ENCODE data around the gene RPH3AL. TPM values are rescaled to one million over a fixed set of nuclear protein-coding genes. Genes with fewer than 3 reads are reported as not detected.
A peak's percentile ranks its signal among the peaks of the same experiment; 100 is the strongest.

Gene RPH3AL
- total and polyA plus RNA-seq, 3 donors from 2014 or later = 4.4 to 13.5 (median 6.5) TPM

DNA sequence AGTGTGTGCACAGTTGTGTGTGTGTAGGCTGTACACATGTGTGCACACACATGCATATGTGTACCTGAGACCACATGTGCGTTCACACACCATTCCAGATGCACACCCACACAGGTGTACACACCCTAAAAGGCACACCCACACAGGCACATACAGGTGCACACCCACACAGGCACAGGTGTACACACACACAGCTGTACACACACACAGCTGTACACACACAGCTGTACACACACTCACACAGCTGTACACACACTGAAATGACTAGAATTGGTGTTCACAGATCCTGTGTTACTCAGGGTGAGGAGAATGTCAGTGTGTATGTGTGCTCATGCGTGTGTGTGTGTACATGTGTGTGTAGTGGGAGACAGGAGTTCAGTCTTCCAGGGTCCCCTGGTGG is 155.3 kb downstream of the RPH3AL start:
- intact Hi-C loops (cut with DNase I; ENCODE audit: low total_unique reads) = no loop called here
- Histone ChIP-seq H3K27me3 (no peaks in the 10 kb centered on the region), H3K27ac (no peak overlapping the region), H3K36me3 (ENCODE audit: low read depth, missing control alignments) (no peaks in the 10 kb centered on the region), H3K9me3 (no peaks in the 10 kb centered on the region), H3K4me1 (peaks cover 12% of the 10 kb centered on the region), H3K4me3 (no peak overlapping the region)
- no peak for DNase-seq
- TF ChIP-seq POLR2A (IDR thresholded peaks at IDR 0.05) = no peak
- TF ChIP-seq, protein P1, sequence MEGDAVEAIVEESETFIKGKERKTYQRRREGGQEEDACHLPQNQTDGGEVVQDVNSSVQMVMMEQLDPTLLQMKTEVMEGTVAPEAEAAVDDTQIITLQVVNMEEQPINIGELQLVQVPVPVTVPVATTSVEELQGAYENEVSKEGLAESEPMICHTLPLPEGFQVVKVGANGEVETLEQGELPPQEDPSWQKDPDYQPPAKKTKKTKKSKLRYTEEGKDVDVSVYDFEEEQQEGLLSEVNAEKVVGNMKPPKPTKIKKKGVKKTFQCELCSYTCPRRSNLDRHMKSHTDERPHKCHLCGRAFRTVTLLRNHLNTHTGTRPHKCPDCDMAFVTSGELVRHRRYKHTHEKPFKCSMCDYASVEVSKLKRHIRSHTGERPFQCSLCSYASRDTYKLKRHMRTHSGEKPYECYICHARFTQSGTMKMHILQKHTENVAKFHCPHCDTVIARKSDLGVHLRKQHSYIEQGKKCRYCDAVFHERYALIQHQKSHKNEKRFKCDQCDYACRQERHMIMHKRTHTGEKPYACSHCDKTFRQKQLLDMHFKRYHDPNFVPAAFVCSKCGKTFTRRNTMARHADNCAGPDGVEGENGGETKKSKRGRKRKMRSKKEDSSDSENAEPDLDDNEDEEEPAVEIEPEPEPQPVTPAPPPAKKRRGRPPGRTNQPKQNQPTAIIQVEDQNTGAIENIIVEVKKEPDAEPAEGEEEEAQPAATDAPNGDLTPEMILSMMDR (IDR thresholded peaks at IDR 0.05) = no peak
- 93 to 97% methylated on average over 2 of the region's 2 CpGs for WGBS, 2 donors

DNA sequence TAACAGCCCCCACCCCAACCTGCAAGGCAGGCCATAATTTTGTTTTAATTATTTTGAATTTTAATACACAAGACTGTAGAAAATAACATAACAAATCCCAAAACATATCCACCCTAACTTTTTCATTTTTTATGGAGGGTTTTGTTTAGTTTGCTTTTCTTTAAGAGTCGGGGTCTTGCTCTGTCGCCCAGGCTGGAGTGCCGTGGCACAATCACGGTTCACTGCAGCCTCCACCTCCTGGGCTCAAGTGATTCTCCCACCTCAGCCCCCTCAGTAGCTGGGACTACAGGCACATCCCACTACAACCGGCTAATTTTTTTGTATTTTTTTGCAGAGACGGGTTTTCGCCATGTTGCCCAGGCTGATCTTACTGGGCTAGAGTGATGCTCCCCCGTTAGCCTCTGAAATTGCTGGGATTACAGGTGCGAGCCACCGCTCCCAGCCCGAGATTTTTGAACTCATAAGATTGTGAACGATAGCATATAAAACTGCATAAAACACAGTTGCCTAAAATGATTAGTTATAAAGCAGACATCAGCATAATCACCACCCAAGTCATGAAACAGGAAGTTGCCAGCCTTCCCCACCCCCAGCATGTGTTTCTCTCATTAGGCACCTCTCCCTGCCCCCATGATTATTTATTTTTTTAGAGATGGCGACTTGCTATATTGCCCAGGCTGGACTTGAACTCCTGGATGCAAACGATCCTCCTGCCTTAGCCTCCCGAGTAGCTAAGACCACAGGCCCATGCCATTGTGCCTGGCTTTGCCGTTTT is 157.6 kb downstream of the RPH3AL start:
- Histone ChIP-seq H3K4me3 (no peak overlapping the region), H3K36me3 (ENCODE audit: low read depth, missing control alignments) (no peaks in the 10 kb centered on the region), H3K27me3 (no peaks in the 10 kb centered on the region), H3K27ac (no peak overlapping the region), H3K4me1 (peaks cover 12% of the 10 kb centered on the region), H3K9me3 (no peaks in the 10 kb centered on the region)
- DNase-seq = no peak
- 83 to 85% methylated on average over 16 of the region's 16 CpGs for WGBS, 2 donors
- intact Hi-C loops (cut with DNase I; ENCODE audit: low total_unique reads) = no loop called here
- TF ChIP-seq POLR2A (IDR thresholded peaks at IDR 0.05) = no peak
- TF ChIP-seq, protein P1 (IDR thresholded peaks at IDR 0.05) = no peak

DNA sequence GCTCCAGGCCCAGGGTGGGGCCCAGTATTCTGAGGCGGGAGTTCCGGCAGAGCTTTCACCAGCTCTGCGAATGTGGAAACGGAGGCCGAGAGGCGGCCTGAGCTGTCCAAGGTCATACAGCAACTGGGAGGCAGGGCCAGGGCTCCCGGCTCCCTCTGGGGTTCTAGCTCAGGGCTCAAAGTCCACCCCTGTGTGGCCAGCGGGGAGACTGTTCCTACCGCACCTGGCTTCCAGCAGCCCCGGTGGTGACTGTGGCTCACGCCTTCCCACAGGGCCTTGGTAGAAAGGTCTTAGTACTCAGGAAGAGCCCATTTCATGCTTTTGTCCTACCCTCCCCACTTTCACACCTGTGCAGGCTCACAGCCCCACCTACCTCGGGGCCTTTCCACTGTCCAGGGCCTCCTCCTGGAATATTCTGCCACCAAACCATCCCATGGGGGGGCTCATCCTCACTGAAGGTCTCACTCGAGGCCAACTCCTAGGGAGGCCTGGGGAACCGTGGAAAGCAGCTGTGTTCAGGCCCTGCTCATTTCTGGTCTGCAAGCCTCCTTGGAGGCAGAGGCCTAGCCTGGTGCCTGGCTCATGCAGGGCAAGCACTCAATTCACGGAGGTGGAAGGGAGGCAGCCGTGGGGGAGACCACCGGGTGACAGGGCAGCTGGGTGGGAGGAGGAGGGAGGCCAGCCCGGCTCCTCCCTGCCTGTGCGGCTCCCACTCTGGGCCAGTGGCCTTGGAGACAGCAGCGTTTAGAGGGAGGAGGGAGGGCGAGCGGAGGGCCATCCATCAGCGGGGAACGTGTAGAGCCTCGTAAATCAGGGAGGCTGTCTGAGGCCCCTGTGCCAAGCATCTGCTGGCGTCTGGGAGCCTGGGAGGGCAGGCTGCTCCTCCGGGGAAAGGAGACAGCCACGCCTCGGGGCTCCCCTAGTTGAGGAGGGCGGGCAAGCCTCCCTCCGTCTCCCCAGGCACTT is 158.5 kb downstream of the RPH3AL start:
- WGBS, 2 donors = 60 to 75% methylated on average over 23 to 31 of the region's 31 CpGs
- peak; percentile 63 for DNase-seq
- H3K4me3 ChIP-seq = no peak overlapping the region
- no peaks in the 10 kb centered on the region for H3K36me3 ChIP-seq (ENCODE audit: low read depth, missing control alignments)
- TF ChIP-seq, protein P1 (IDR thresholded peaks at IDR 0.05) = no peak
- TF ChIP-seq POLR2A (IDR thresholded peaks at IDR 0.05) = no peak
- peaks cover 9% of the 10 kb centered on the region for H3K4me1 ChIP-seq
- H3K9me3 ChIP-seq = no peaks in the 10 kb centered on the region
- intact Hi-C loops (cut with DNase I; ENCODE audit: low total_unique reads) = no loop called here
- H3K27me3 ChIP-seq = no peaks in the 10 kb centered on the region
- H3K27ac ChIP-seq = no peak overlapping the region

DNA sequence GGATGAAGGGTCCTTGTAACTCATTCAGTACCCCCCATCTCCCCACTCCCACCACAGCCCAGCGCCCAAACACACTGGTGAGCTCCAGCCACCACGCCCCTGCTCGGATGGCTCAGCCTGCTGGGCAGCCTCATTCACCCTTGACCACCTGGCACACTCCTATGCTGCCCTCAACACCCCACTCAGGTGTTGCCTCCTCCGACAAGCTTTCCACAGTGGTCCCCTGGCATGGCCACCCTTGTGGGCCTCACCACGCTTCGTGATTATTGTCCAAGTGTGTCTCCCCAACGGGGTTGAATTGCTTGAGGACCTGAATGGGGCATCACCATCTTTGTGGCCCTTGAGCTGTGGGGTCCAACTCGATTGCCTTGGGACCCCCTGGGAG is 159.2 kb downstream of the RPH3AL start:
- peaks cover 4% of the 10 kb centered on the region for H3K4me1 ChIP-seq

More for the DNA sequence above, 159.2 kb downstream of the RPH3AL start:
- H3K36me3 ChIP-seq (ENCODE audit: low read depth, missing control alignments) = no peaks in the 10 kb centered on the region
- WGBS, 2 donors = 93 to 96% methylated on average over 6 to 8 of the region's 8 CpGs
- TF ChIP-seq, protein P1 (IDR thresholded peaks at IDR 0.05) = no peak
- no peak for TF ChIP-seq POLR2A (IDR thresholded peaks at IDR 0.05)
- H3K27me3 ChIP-seq = no peaks in the 10 kb centered on the region
- H3K27ac ChIP-seq = no peak overlapping the region
- no peak overlapping the region for H3K4me3 ChIP-seq
- DNase-seq = no peak
- intact Hi-C loops (cut with DNase I; ENCODE audit: low total_unique reads) = no loop called here
- H3K9me3 ChIP-seq = no peaks in the 10 kb centered on the region

Data from testis (tissue), 3 donors.